GM21515 (cell line): Measurements from ENCODE around the gene SUDS3.
"Not testable (repeated sequence)": the region's sequence is repeated elsewhere in the genome, so short reads cannot be mapped to it uniquely, and the experiment has no call there.

Experiments used
- ATAC-seq: cut with Tn5 transposase; IDR thresholded peaks from one replicate; pipeline ENCODE4 v1.9.1; 2021; ENCODE audit not compliant: unreplicated experiment

The SUDS3 gene

GRCh38 chr12:118391424-118391823, 15.1 kb downstream of the SUDS3 start:
- ATAC-seq: no peak

- ATAC-seq: no peak
Observed at GRCh38 chr12:118391836-118392235, 15.5 kb downstream of the SUDS3 start.

GRCh38 chr12:118397708-118398440, 21.5 kb downstream of the SUDS3 start:
- no peak for ATAC-seq

- ATAC-seq: no peak
Observed at GRCh38 chr12:118398524-118398923, 22.2 kb downstream of the SUDS3 start.

- ATAC-seq: no peak
Observed at GRCh38 chr12:118398940-118399339, 22.6 kb downstream of the SUDS3 start.

GRCh38 chr12:118402251-118402650, 25.9 kb downstream of the SUDS3 start:
- ATAC-seq: no peak

GRCh38 chr12:118404876-118405521, 28.6 kb downstream of the SUDS3 start:
- ATAC-seq: no peak

GRCh38 chr12:118408241-118408640, 31.9 kb downstream of the SUDS3 start:
- not testable (repeated sequence) for ATAC-seq

GRCh38 chr12:118409834-118410233, 33.5 kb downstream of the SUDS3 start:
- no peak for ATAC-seq

GRCh38 chr12:118417942-118418341, 41.6 kb downstream of the SUDS3 start:
- no peak for ATAC-seq

GRCh38 chr12:118418385-118419057, 42.2 kb downstream of the SUDS3 start:
- ATAC-seq: no peak

GRCh38 chr12:118420673-118421072, 44.3 kb downstream of the SUDS3 start:
- no peak for ATAC-seq

GRCh38 chr12:118424884-118425283, 48.5 kb downstream of the SUDS3 start:
- ATAC-seq: no peak

GRCh38 chr12:118425364-118425763, 49.0 kb downstream of the SUDS3 start:
- no peak for ATAC-seq

- ATAC-seq: no peak
Observed at GRCh38 chr12:118427819-118428218, 51.5 kb downstream of the SUDS3 start.

GRCh38 chr12:118428643-118429042, 52.3 kb downstream of the SUDS3 start:
- ATAC-seq: no peak

- ATAC-seq: no peak
Observed at GRCh38 chr12:118429688-118430383, 53.5 kb downstream of the SUDS3 start.

- ATAC-seq: no peak
Observed at GRCh38 chr12:118430516-118430915, 54.2 kb downstream of the SUDS3 start.

- no peak for ATAC-seq
Observed at GRCh38 chr12:118432812-118433545, 56.6 kb downstream of the SUDS3 start.

- no peak for ATAC-seq
Observed at GRCh38 chr12:118436002-118436730, 59.8 kb downstream of the SUDS3 start.
